Measurements from ENCODE around the gene DAB1. TPM values are rescaled to one million over a fixed set of nuclear protein-coding genes. Genes with fewer than 3 reads are reported as not detected.

DAB1 gene
- total RNA-seq, 1 donor from 2014 or later = 1.6 TPM

GRCh38 chr1:57361516-57361915, 62.3 kb downstream of the DAB1 start:
- no peaks in the 10 kb centered on the region for H3K27me3 Mint-ChIP-seq (ENCODE audit: low read depth, unreplicated experiment)
- Histone ChIP-seq H3K27ac (ENCODE audit: low read depth, low read length) (no peak overlapping the region), H3K9ac (ENCODE audit: low read length) (no peak overlapping the region), H3K4me1 (ENCODE audit: insufficient read depth, low read length) (no peaks in the 10 kb centered on the region), H3K36me3 (ENCODE audit: insufficient read depth, low read length) (no peaks in the 10 kb centered on the region), H3K4me3 (ENCODE audit: insufficient read depth, low read depth, low read length) (no peak overlapping the region), H3K4me2 (ENCODE audit: low read length) (no peak overlapping the region), H3K79me2 (ENCODE audit: insufficient read depth, low read length) (no peaks in the 10 kb centered on the region), H2AFZ (ENCODE audit: low read depth, low read length) (no peak overlapping the region), H4K20me1 (ENCODE audit: insufficient read depth, low read length) (no peaks in the 10 kb centered on the region), H3K27me3 (ENCODE audit: insufficient read depth, low read length) (no peaks in the 10 kb centered on the region), H3K9me3 (ENCODE audit: insufficient read depth, low read depth, low read length) (no peaks in the 10 kb centered on the region)
- H3K9me3 Mint-ChIP-seq (ENCODE audit: unreplicated experiment) = peaks cover 2% of the 10 kb centered on the region
- no peaks in the 10 kb centered on the region for H3K4me1 Mint-ChIP-seq (ENCODE audit: low read depth, unreplicated experiment)
- no peak for DNase-seq (ENCODE audit: low read depth)
- no peak for TF ChIP-seq CTCF (IDR thresholded peaks at IDR 0.05; ENCODE audit: insufficient read depth, low read depth, low read length)
- no peak for TF ChIP-seq EZH2 (IDR thresholded peaks at IDR 0.05; ENCODE audit: insufficient read depth, low read length)
- no peak for FAIRE-seq
- H3K27ac Mint-ChIP-seq (ENCODE audit: unreplicated experiment) = no peak overlapping the region
- no peaks in the 10 kb centered on the region for H3K36me3 Mint-ChIP-seq (ENCODE audit: low read depth, unreplicated experiment)
- no peak overlapping the region for H3K4me3 Mint-ChIP-seq (ENCODE audit: unreplicated experiment)

GRCh38 chr1:57360846-57361407, 62.9 kb downstream of the DAB1 start:
- no peaks in the 10 kb centered on the region for H3K9me3 ChIP-seq (ENCODE audit: insufficient read depth, low read depth, low read length)
- H3K27ac Mint-ChIP-seq (ENCODE audit: unreplicated experiment) = no peak overlapping the region
- TF ChIP-seq EZH2 (IDR thresholded peaks at IDR 0.05; ENCODE audit: insufficient read depth, low read length) (no peak), CTCF (IDR thresholded peaks at IDR 0.05; ENCODE audit: insufficient read depth, low read depth, low read length) (no peak)
- H3K4me3 Mint-ChIP-seq (ENCODE audit: unreplicated experiment) = no peak overlapping the region
- no peaks in the 10 kb centered on the region for H3K4me1 ChIP-seq (ENCODE audit: insufficient read depth, low read length)
- no peak for DNase-seq (ENCODE audit: low read depth)
- no peaks in the 10 kb centered on the region for H3K36me3 ChIP-seq (ENCODE audit: insufficient read depth, low read length)
- H3K9ac ChIP-seq (ENCODE audit: low read length) = no peak overlapping the region
- H3K4me2 ChIP-seq (ENCODE audit: low read length) = no peak overlapping the region
- no peaks in the 10 kb centered on the region for H3K27me3 ChIP-seq (ENCODE audit: insufficient read depth, low read length)
- no peaks in the 10 kb centered on the region for H4K20me1 ChIP-seq (ENCODE audit: insufficient read depth, low read length)
- H3K9me3 Mint-ChIP-seq (ENCODE audit: unreplicated experiment) = peaks cover 2% of the 10 kb centered on the region
- no peaks in the 10 kb centered on the region for H3K4me1 Mint-ChIP-seq (ENCODE audit: low read depth, unreplicated experiment)
- no peak overlapping the region for H3K27ac ChIP-seq (ENCODE audit: low read depth, low read length)
- H3K36me3 Mint-ChIP-seq (ENCODE audit: low read depth, unreplicated experiment) = no peaks in the 10 kb centered on the region
- H3K4me3 ChIP-seq (ENCODE audit: insufficient read depth, low read depth, low read length) = no peak overlapping the region
- no peak for FAIRE-seq
- H2AFZ ChIP-seq (ENCODE audit: low read depth, low read length) = no peak overlapping the region
- H3K27me3 Mint-ChIP-seq (ENCODE audit: low read depth, unreplicated experiment) = no peaks in the 10 kb centered on the region
- no peaks in the 10 kb centered on the region for H3K79me2 ChIP-seq (ENCODE audit: insufficient read depth, low read length)

GRCh38 chr1:57357462-57357861, 66.4 kb downstream of the DAB1 start:
- Histone ChIP-seq H3K9ac (ENCODE audit: low read length) (no peak overlapping the region), H3K4me3 (ENCODE audit: insufficient read depth, low read depth, low read length) (no peak overlapping the region), H4K20me1 (ENCODE audit: insufficient read depth, low read length) (no peaks in the 10 kb centered on the region), H3K79me2 (ENCODE audit: insufficient read depth, low read length) (no peaks in the 10 kb centered on the region), H3K27ac (ENCODE audit: low read depth, low read length) (no peak overlapping the region), H3K27me3 (ENCODE audit: insufficient read depth, low read length) (no peaks in the 10 kb centered on the region), H3K36me3 (ENCODE audit: insufficient read depth, low read length) (no peaks in the 10 kb centered on the region), H3K4me1 (ENCODE audit: insufficient read depth, low read length) (no peaks in the 10 kb centered on the region), H2AFZ (ENCODE audit: low read depth, low read length) (no peak overlapping the region), H3K4me2 (ENCODE audit: low read length) (no peak overlapping the region), H3K9me3 (ENCODE audit: insufficient read depth, low read depth, low read length) (no peaks in the 10 kb centered on the region)
- no peak for FAIRE-seq
- no peak for TF ChIP-seq EZH2 (IDR thresholded peaks at IDR 0.05; ENCODE audit: insufficient read depth, low read length)
- TF ChIP-seq CTCF (IDR thresholded peaks at IDR 0.05; ENCODE audit: insufficient read depth, low read depth, low read length) = no peak
- Mint-ChIP-seq H3K27me3 (ENCODE audit: low read depth, unreplicated experiment) (no peaks in the 10 kb centered on the region), H3K36me3 (ENCODE audit: low read depth, unreplicated experiment) (no peaks in the 10 kb centered on the region), H3K9me3 (ENCODE audit: unreplicated experiment) (peaks cover 2% of the 10 kb centered on the region), H3K4me1 (ENCODE audit: low read depth, unreplicated experiment) (no peaks in the 10 kb centered on the region), H3K4me3 (ENCODE audit: unreplicated experiment) (no peak overlapping the region), H3K27ac (ENCODE audit: unreplicated experiment) (no peak overlapping the region)
- DNase-seq (ENCODE audit: low read depth) = no peak

All from astrocyte (in vitro differentiated cells and primary cell).